Omental fat pad (tissue), 4 donors: ENCODE results near the gene IGFBP1. TPM values are rescaled to one million over a fixed set of nuclear protein-coding genes. Genes with fewer than 3 reads are reported as not detected.

ENCODE experiments used
- ATAC-seq: fragments of 150-250 bp; one replicate; pipeline ENCODE4 v1.9.1; 2016; ENCODE audit warnings: mild to moderate bottlenecking, moderate library complexity; ENCODE audit not compliant: low FRiP score
- DNase-seq: peaks from one replicate; pipeline ENCODE4 v3.0.0-alpha.2; 2019; ENCODE audit warnings: low spot score
- CTCF ChIP-seq, 3 donors: fragments of 450-650 bp; IDR thresholded peaks; one replicate each; pipeline ENCODE4 v1.5.1; 2016 to 2017; ENCODE audit warnings: antibody characterized with exemption in 3 of 3, mild to moderate bottlenecking in 3 of 3, moderate library complexity in 2 of 3
- total RNA-seq, 4 donors: library from RNA; depleted of rRNA; stranded (reverse); fragments of >200 nt; gene quantifications; one replicate each; pipeline ENCODE4 v1.1.0, GENCODE V29; 2016

The IGFBP1 gene
- total RNA-seq, 4 donors from 2014 or later: 3.0 to 15.6 (median 3.1) TPM; not detected in 1

- ATAC-seq (peak; percentile 60), DNase-seq (no peak)
- TF ChIP-seq CTCF (IDR thresholded peaks at IDR 0.05): no peak
Observed at GRCh38 chr7:45920502-45921380, 32.5 kb downstream of the IGFBP1 start, which contains the start of gene IGFBP3. Gene IGFBP3, minus strand, starts transcription at chr7:45921272. Its CDS starts 132 bp downstream, at chr7:45921140.

GRCh38 chr7:45921381-45921698, 33.1 kb downstream of the IGFBP1 start:
- ATAC-seq (no peak), DNase-seq (no peak)
- no peak for TF ChIP-seq CTCF (IDR thresholded peaks at IDR 0.05)

GRCh38 chr7:45921699-45922519, 33.6 kb downstream of the IGFBP1 start:
- peak in 2 of 3 donors; percentile 21 to 84 for TF ChIP-seq CTCF (IDR thresholded peaks at IDR 0.05)
- DNase-seq: no peak
- ATAC-seq: peak; percentile 21

- no peak for ATAC-seq
- no peak for TF ChIP-seq CTCF (IDR thresholded peaks at IDR 0.05)
- no peak for DNase-seq
Observed at GRCh38 chr7:45922810-45923209, 34.5 kb downstream of the IGFBP1 start.

GRCh38 chr7:45923290-45923689, 35.0 kb downstream of the IGFBP1 start:
- ATAC-seq: no peak
- peak in 2 of 3 donors; percentile 21 to 60 for TF ChIP-seq CTCF (IDR thresholded peaks at IDR 0.05)
- DNase-seq: peak; percentile 66

GRCh38 chr7:45923818-45924217, 35.5 kb downstream of the IGFBP1 start:
- TF ChIP-seq CTCF (IDR thresholded peaks at IDR 0.05): no peak
- DNase-seq (no peak), ATAC-seq (no peak)
